Measurements from ENCODE around the gene RAD54L2.

DNA sequence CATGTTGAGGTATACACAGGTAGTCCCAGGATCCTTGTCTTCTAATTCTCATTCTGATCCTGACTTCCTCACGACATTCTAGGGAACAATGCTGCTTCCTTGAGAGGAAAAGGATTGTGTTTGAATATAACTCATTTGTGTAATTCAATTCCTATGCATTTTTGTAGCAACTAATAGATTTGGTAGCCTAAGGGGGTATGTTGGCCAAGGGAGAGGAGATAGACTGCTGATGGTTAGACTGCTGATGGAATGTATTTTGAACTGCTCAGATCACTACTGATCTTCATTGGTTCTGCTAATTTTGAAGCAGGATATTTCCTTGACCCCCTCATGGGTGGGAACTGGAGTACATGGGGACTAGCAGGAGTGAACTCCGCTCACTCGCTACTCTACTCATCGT is 39.7 kb downstream of the RAD54L2 start:
- no peak for TF ChIP-seq POLR2A (IDR thresholded peaks at IDR 0.05)
- TF ChIP-seq, protein P1, sequence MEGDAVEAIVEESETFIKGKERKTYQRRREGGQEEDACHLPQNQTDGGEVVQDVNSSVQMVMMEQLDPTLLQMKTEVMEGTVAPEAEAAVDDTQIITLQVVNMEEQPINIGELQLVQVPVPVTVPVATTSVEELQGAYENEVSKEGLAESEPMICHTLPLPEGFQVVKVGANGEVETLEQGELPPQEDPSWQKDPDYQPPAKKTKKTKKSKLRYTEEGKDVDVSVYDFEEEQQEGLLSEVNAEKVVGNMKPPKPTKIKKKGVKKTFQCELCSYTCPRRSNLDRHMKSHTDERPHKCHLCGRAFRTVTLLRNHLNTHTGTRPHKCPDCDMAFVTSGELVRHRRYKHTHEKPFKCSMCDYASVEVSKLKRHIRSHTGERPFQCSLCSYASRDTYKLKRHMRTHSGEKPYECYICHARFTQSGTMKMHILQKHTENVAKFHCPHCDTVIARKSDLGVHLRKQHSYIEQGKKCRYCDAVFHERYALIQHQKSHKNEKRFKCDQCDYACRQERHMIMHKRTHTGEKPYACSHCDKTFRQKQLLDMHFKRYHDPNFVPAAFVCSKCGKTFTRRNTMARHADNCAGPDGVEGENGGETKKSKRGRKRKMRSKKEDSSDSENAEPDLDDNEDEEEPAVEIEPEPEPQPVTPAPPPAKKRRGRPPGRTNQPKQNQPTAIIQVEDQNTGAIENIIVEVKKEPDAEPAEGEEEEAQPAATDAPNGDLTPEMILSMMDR (IDR thresholded peaks at IDR 0.05) = no peak
- no peak for TF ChIP-seq POLR2AphosphoS5 (IDR thresholded peaks at IDR 0.05)

All from prostate gland (tissue), 2 donors.